GM06990 (cell line): ENCODE measurements around the gene HLTF.
A peak's percentile ranks its signal among the peaks of the same experiment; 100 is the strongest.

Source experiments
- DNase-seq: peaks from one replicate; pipeline ENCODE4 v3.0.0-alpha.2; 2011; ENCODE audit not compliant: insufficient read length; ENCODE audit errors: extremely low read depth
- H3K27me3 ChIP-seq: replicated peaks from 2 replicates; pipeline ENCODE4 v1.6.0; 2011; ENCODE audit warnings: low read length; ENCODE audit not compliant: control insufficient read depth, insufficient read depth
- H3K36me3 ChIP-seq: 2 replicates; pipeline ENCODE4 v1.5.1; 2011; ENCODE audit warnings: low read length; ENCODE audit not compliant: control insufficient read depth, insufficient read depth
- H3K4me3 ChIP-seq: replicated peaks from 2 replicates; pipeline ENCODE4 v1.5.1; 2011; ENCODE audit warnings: low read depth, mild to moderate bottlenecking, control low read depth, low read length
- CTCF ChIP-seq: IDR thresholded peaks from 2 replicates; pipeline ENCODE4 v1.5.1; 2011; ENCODE audit warnings: low read length, control low read depth, mild to moderate bottlenecking, inconsistent platforms; ENCODE audit not compliant: insufficient read depth, poor library complexity, severe bottlenecking

Gene HLTF

GRCh38 chr3:149009732-149010131 is 76.6 kb downstream of the HLTF start:
- Histone ChIP-seq H3K27me3 (no peaks in the 10 kb centered on the region), H3K36me3 (peaks cover 20% of the 10 kb centered on the region), H3K4me3 (no peak overlapping the region)
- DNase-seq, result peak; percentile 34
- no peak for TF ChIP-seq CTCF

- DNase-seq, result no peak
- TF ChIP-seq CTCF, result no peak
- H3K36me3 ChIP-seq, result peaks cover 19% of the 10 kb centered on the region
- H3K27me3 ChIP-seq, result no peaks in the 10 kb centered on the region
- H3K4me3 ChIP-seq, result no peak overlapping the region
Observed at GRCh38 chr3:149007567-149008257, 78.6 kb downstream of the HLTF start.

GRCh38 chr3:149005416-149005815 is 80.9 kb downstream of the HLTF start:
- H3K36me3 ChIP-seq, result peaks cover 7% of the 10 kb centered on the region; the same call in 1 of the 2 replicates
- no peak for TF ChIP-seq CTCF
- H3K27me3 ChIP-seq, result no peaks in the 10 kb centered on the region
- no peak overlapping the region for H3K4me3 ChIP-seq
- no peak for DNase-seq

GRCh38 chr3:149004622-149005021 is 81.7 kb downstream of the HLTF start:
- H3K36me3 ChIP-seq, result peaks cover 5% of the 10 kb centered on the region; the same call in 1 of the 2 replicates
- H3K27me3 ChIP-seq, result no peaks in the 10 kb centered on the region
- no peak for DNase-seq
- no peak overlapping the region for H3K4me3 ChIP-seq
- TF ChIP-seq CTCF, result no peak

GRCh38 chr3:149003653-149004305 is 82.6 kb downstream of the HLTF start:
- no peak for TF ChIP-seq CTCF

GRCh38 chr3:149001727-149002126 is 84.6 kb downstream of the HLTF start:
- Histone ChIP-seq H3K36me3 (no peaks in the 10 kb centered on the region; the same call in 1 of the 2 replicates), H3K4me3 (no peak overlapping the region)

More at GRCh38 chr3:149003653-149004305, 82.6 kb downstream of the HLTF start:
- H3K36me3 ChIP-seq, result peaks cover 5% of the 10 kb centered on the region; the same call in 1 of the 2 replicates
- DNase-seq, result peak; percentile 59
- H3K27me3 ChIP-seq, result no peaks in the 10 kb centered on the region
- no peak overlapping the region for H3K4me3 ChIP-seq

More at GRCh38 chr3:149001727-149002126, 84.6 kb downstream of the HLTF start:
- H3K27me3 ChIP-seq, result no peaks in the 10 kb centered on the region
- DNase-seq, result no peak
- TF ChIP-seq CTCF, result no peak
